Measurements from ENCODE around the gene SMAD2.

- TF ChIP-seq, protein P1, sequence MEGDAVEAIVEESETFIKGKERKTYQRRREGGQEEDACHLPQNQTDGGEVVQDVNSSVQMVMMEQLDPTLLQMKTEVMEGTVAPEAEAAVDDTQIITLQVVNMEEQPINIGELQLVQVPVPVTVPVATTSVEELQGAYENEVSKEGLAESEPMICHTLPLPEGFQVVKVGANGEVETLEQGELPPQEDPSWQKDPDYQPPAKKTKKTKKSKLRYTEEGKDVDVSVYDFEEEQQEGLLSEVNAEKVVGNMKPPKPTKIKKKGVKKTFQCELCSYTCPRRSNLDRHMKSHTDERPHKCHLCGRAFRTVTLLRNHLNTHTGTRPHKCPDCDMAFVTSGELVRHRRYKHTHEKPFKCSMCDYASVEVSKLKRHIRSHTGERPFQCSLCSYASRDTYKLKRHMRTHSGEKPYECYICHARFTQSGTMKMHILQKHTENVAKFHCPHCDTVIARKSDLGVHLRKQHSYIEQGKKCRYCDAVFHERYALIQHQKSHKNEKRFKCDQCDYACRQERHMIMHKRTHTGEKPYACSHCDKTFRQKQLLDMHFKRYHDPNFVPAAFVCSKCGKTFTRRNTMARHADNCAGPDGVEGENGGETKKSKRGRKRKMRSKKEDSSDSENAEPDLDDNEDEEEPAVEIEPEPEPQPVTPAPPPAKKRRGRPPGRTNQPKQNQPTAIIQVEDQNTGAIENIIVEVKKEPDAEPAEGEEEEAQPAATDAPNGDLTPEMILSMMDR (IDR thresholded peaks at IDR 0.05; ENCODE audit: low read depth, low read length): peak; percentile 82
- TF ChIP-seq EZH2phosphoT487 (IDR thresholded peaks at IDR 0.05; ENCODE audit: low read depth): no peak
These were observed 1.3 kb upstream of the SMAD2 start for GRCh38 chr18:47931718-47932103.
